WTC11 (cell line): ENCODE data around the gene KANK3.
A peak's percentile ranks its signal among the peaks of the same experiment; 100 is the strongest.

ENCODE experiments used
- ATF1 ChIP-seq: sonication (generic); formaldehyde crosslinking; IDR thresholded peaks from 2 replicates; pipeline ENCODE4 v1.8.1; 2023; ENCODE audit warnings: mild to moderate bottlenecking, moderate library complexity, missing genetic modification reagents
- CBFB ChIP-seq: sonication (generic); formaldehyde crosslinking; IDR thresholded peaks from 2 replicates; pipeline ENCODE4 v1.8.1; 2022; ENCODE audit warnings: mild to moderate bottlenecking, low read depth, missing genetic modification reagents
- ESRRA ChIP-seq: sonication (generic); formaldehyde crosslinking; IDR thresholded peaks from 2 replicates; pipeline ENCODE4 v1.8.1; 2022; ENCODE audit warnings: mild to moderate bottlenecking, missing genetic modification reagents, borderline replicate concordance
- JUN ChIP-seq: sonication (generic); formaldehyde crosslinking; IDR thresholded peaks from 2 replicates; pipeline ENCODE4 v1.8.0; 2023; ENCODE audit warnings: mild to moderate bottlenecking, missing genetic modification reagents
- MYBL2 ChIP-seq: sonication (generic); formaldehyde crosslinking; IDR thresholded peaks from 2 replicates; pipeline ENCODE4 v1.8.1; 2023; ENCODE audit warnings: mild to moderate bottlenecking, moderate library complexity, missing genetic modification reagents
- SMAD4 ChIP-seq: sonication (generic); formaldehyde crosslinking; IDR thresholded peaks from 2 replicates; pipeline ENCODE4 v1.8.0; 2022; ENCODE audit warnings: mild to moderate bottlenecking, missing genetic modification reagents
- ZNF232 ChIP-seq: sonication (generic); formaldehyde crosslinking; IDR thresholded peaks from 2 replicates; pipeline ENCODE4 v1.8.0; 2022; ENCODE audit warnings: mild to moderate bottlenecking, missing genetic modification reagents
- TF ChIP-seq, protein P1 (sequence below): fragments of 200-600 bp; IDR thresholded peaks from 2 replicates; pipeline ENCODE4 v1.8.0; 2022; ENCODE audit warnings: antibody characterized with exemption
- TF ChIP-seq, protein P2 (sequence below): sonication (generic); formaldehyde crosslinking; IDR thresholded peaks from 2 replicates; pipeline ENCODE4 v1.8.0; 2023; ENCODE audit warnings: missing genetic modification reagents, mild to moderate bottlenecking, borderline replicate concordance
- TF ChIP-seq, protein P3 (sequence below): sonication (generic); formaldehyde crosslinking; IDR thresholded peaks from 2 replicates; pipeline ENCODE4 v1.8.0; 2022; ENCODE audit warnings: mild to moderate bottlenecking, missing genetic modification reagents
- TF ChIP-seq, protein P4 (sequence below): sonication (generic); formaldehyde crosslinking; IDR thresholded peaks from 2 replicates; pipeline ENCODE4 v1.8.0; 2022; ENCODE audit warnings: mild to moderate bottlenecking, missing genetic modification reagents
- TF ChIP-seq, protein P5 (sequence below): sonication (generic); formaldehyde crosslinking; IDR thresholded peaks from 2 replicates; pipeline ENCODE4 v1.8.1; 2023; ENCODE audit warnings: mild to moderate bottlenecking, missing genetic modification reagents, moderate library complexity
- TF ChIP-seq, protein P6 (sequence below): sonication (generic); formaldehyde crosslinking; IDR thresholded peaks from 2 replicates; pipeline ENCODE4 v1.8.1; 2023; ENCODE audit warnings: mild to moderate bottlenecking, missing genetic modification reagents

DNA sequence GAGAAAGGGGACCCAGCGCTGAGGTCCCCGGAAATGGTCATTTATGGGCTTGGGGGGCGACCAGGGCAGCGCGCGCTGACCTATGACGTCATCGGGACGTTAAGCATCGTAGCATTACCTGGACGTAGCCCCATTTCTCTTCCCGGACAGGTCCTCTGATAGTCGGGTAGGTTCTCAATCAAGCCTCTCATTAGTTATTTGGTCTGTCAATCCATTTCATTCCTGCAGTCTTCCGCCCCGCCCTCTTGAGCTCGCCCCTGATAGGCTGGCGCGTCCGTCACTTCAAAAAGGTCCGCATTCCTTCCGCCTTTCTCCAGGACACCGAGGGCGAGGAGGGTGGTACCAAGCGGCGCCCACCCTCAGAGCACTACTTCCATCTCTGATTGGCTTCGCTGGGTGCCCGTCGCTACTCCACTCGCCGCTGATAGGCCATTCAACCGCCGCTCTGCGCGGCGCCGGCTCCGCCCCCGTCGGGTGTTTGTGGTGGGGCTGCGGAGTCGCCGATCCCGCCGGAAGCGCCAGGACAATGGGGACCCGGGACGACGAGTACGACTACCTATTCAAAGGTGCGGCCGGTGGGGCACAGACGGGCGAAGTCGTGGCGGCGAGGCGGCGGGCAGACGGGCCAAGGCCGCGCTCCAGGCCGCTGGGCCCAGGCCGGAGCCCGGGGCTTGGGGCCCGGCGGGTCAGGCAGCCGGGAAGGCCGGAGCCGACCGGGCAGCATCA, 47.0 kb upstream of the KANK3 start, which contains the start of gene RAB11B:
- TF ChIP-seq, protein P1, sequence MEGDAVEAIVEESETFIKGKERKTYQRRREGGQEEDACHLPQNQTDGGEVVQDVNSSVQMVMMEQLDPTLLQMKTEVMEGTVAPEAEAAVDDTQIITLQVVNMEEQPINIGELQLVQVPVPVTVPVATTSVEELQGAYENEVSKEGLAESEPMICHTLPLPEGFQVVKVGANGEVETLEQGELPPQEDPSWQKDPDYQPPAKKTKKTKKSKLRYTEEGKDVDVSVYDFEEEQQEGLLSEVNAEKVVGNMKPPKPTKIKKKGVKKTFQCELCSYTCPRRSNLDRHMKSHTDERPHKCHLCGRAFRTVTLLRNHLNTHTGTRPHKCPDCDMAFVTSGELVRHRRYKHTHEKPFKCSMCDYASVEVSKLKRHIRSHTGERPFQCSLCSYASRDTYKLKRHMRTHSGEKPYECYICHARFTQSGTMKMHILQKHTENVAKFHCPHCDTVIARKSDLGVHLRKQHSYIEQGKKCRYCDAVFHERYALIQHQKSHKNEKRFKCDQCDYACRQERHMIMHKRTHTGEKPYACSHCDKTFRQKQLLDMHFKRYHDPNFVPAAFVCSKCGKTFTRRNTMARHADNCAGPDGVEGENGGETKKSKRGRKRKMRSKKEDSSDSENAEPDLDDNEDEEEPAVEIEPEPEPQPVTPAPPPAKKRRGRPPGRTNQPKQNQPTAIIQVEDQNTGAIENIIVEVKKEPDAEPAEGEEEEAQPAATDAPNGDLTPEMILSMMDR: no peak
- peak; percentile 53; the same call in 1 of the 2 replicates for TF ChIP-seq MYBL2 (CRISPR knock-in tag)
- TF ChIP-seq, protein P2, sequence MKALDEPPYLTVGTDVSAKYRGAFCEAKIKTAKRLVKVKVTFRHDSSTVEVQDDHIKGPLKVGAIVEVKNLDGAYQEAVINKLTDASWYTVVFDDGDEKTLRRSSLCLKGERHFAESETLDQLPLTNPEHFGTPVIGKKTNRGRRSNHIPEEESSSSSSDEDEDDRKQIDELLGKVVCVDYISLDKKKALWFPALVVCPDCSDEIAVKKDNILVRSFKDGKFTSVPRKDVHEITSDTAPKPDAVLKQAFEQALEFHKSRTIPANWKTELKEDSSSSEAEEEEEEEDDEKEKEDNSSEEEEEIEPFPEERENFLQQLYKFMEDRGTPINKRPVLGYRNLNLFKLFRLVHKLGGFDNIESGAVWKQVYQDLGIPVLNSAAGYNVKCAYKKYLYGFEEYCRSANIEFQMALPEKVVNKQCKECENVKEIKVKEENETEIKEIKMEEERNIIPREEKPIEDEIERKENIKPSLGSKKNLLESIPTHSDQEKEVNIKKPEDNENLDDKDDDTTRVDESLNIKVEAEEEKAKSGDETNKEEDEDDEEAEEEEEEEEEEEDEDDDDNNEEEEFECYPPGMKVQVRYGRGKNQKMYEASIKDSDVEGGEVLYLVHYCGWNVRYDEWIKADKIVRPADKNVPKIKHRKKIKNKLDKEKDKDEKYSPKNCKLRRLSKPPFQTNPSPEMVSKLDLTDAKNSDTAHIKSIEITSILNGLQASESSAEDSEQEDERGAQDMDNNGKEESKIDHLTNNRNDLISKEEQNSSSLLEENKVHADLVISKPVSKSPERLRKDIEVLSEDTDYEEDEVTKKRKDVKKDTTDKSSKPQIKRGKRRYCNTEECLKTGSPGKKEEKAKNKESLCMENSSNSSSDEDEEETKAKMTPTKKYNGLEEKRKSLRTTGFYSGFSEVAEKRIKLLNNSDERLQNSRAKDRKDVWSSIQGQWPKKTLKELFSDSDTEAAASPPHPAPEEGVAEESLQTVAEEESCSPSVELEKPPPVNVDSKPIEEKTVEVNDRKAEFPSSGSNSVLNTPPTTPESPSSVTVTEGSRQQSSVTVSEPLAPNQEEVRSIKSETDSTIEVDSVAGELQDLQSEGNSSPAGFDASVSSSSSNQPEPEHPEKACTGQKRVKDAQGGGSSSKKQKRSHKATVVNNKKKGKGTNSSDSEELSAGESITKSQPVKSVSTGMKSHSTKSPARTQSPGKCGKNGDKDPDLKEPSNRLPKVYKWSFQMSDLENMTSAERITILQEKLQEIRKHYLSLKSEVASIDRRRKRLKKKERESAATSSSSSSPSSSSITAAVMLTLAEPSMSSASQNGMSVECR (CRISPR knock-in tag): no peak
- TF ChIP-seq JUN (CRISPR knock-in tag): 0 out of 2 replicates have a peak, but pooled peaks have one; percentile 34
- no peak for TF ChIP-seq ATF1 (CRISPR knock-in tag)
- TF ChIP-seq, protein P3, sequence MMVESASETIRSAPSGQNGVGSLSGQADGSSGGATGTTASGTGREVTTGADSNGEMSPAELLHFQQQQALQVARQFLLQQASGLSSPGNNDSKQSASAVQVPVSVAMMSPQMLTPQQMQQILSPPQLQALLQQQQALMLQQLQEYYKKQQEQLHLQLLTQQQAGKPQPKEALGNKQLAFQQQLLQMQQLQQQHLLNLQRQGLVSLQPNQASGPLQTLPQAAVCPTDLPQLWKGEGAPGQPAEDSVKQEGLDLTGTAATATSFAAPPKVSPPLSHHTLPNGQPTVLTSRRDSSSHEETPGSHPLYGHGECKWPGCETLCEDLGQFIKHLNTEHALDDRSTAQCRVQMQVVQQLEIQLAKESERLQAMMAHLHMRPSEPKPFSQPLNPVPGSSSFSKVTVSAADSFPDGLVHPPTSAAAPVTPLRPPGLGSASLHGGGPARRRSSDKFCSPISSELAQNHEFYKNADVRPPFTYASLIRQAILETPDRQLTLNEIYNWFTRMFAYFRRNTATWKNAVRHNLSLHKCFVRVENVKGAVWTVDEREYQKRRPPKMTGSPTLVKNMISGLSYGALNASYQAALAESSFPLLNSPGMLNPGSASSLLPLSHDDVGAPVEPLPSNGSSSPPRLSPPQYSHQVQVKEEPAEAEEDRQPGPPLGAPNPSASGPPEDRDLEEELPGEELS: no peak
- TF ChIP-seq, protein P4, sequence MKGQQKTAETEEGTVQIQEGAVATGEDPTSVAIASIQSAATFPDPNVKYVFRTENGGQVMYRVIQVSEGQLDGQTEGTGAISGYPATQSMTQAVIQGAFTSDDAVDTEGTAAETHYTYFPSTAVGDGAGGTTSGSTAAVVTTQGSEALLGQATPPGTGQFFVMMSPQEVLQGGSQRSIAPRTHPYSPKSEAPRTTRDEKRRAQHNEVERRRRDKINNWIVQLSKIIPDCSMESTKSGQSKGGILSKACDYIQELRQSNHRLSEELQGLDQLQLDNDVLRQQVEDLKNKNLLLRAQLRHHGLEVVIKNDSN: no peak; the same call in 1 of the 2 replicates
- TF ChIP-seq ESRRA (CRISPR knock-in tag): no peak
- 0 out of 2 replicates have a peak, but pooled peaks have one; percentile 39 for TF ChIP-seq ZNF232 (CRISPR knock-in tag)
- TF ChIP-seq, protein P5, sequence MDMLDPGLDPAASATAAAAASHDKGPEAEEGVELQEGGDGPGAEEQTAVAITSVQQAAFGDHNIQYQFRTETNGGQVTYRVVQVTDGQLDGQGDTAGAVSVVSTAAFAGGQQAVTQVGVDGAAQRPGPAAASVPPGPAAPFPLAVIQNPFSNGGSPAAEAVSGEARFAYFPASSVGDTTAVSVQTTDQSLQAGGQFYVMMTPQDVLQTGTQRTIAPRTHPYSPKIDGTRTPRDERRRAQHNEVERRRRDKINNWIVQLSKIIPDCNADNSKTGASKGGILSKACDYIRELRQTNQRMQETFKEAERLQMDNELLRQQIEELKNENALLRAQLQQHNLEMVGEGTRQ (CRISPR knock-in tag): peak; percentile 14; the same call in 1 of the 2 replicates
- TF ChIP-seq, protein P6, sequence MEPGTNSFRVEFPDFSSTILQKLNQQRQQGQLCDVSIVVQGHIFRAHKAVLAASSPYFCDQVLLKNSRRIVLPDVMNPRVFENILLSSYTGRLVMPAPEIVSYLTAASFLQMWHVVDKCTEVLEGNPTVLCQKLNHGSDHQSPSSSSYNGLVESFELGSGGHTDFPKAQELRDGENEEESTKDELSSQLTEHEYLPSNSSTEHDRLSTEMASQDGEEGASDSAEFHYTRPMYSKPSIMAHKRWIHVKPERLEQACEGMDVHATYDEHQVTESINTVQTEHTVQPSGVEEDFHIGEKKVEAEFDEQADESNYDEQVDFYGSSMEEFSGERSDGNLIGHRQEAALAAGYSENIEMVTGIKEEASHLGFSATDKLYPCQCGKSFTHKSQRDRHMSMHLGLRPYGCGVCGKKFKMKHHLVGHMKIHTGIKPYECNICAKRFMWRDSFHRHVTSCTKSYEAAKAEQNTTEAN (CRISPR knock-in tag): no peak
- no peak for TF ChIP-seq SMAD4 (CRISPR knock-in tag)
- 0 out of 2 replicates have a peak, but pooled peaks have one; percentile 23 for TF ChIP-seq CBFB
